Measurements from ENCODE around the gene DDR1.
"Not testable (repeated sequence)": the region's sequence is repeated elsewhere in the genome, so short reads cannot be mapped to it uniquely, and the experiment has no call there.

- TF ChIP-seq POLR2A (IDR thresholded peaks at IDR 0.05); CTCF (IDR thresholded peaks at IDR 0.05); POLR2AphosphoS5 (IDR thresholded peaks at IDR 0.05); EP300 (IDR thresholded peaks at IDR 0.05; ENCODE audit: low read depth): not testable (repeated sequence)
Observed at GRCh38 chr6:30927080-30927479, 42.8 kb downstream of the DDR1 start.
